GM19452 (cell line): Measurements from ENCODE around the gene STYK1.
A peak's percentile ranks its signal among the peaks of the same experiment; 100 is the strongest.
"Not testable (repeated sequence)": the region's sequence is repeated elsewhere in the genome, so short reads cannot be mapped to it uniquely, and the experiment has no call there.

Experiments
- ATAC-seq: cut with Tn5 transposase; IDR thresholded peaks from one replicate; pipeline ENCODE4 v1.9.1; 2021; ENCODE audit not compliant: unreplicated experiment

The STYK1 gene

DNA sequence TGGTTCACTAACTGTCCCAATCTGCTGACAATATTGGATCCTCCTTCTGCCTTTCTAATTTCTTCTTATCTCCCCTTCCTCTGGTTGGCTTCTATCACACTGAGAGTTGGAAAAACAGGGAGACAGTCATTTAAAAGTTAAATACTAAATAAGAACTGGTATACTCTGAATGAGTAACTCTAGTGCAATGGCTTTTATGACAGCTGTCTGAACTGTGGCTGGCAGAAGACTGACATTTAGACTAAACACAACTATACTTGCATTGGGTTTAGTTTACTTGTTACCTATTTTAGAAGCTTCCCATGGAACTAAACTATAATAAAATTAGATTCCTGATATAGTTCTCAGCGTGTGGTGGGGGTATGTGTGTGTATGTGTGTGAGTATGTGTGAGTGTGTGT lies 52.6 kb downstream of the STYK1 start:
- no peak for ATAC-seq

DNA sequence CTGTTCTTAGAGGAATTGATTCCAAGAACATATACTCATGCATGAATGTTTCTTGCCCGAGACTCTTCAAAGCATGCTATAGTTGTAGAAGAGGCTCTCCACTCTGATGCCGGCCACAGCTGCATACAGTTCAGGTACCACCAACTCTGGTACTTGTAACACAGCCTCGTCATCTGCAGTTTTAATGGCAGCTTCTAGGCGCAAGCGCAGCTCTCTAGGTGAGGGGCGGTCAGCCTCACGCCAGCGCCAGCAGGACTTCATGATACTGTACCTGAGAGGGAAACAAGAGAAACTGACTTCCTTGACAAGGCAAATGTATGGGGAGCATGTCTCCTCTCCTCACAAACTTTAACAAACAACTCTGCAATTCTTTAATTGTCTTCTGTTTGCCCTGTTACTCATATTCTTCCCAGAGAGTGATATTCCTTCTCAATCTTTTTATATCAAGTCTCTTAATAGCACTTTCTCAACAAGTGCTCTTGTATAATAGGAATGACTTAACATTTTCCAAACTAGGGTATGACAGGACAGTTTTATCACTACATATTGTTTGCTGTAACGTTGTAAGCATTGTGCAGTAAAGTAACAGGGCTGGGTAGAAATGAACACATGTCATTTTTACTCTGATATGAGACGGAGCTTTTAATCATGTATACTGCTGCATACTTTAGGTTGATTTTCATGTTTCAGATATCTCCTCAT lies 53.6 kb downstream of the STYK1 start:
- ATAC-seq, result no peak

DNA sequence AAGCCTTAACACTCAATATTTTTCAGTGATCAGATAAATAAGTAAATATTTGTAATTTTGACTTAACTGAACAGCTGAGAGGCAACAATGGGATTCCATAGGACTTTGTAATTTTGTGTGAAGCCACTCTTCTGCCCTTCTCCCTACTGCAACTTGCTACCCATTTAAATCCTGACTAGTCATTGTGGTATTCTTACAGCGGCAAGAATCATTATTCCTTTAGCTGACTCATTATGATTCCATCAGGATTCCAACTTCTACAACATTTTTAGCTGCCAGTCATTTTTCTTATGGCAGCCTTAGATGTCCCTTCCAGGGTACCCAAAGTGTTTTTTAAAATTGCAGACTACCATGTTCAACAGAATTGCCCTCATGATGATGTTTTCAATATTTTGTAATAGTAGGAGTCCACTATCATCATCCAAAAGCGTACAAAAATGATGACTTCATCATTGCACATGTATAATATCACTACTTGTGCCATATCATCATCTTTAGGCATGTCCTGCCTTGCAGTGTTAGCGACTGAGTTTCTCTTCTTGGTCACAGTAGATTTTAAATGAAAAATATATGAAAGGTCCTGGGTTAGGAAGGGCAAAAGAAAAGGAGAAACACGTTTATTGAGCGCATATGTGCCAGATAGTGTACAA lies 55.4 kb downstream of the STYK1 start:
- no peak for ATAC-seq

DNA sequence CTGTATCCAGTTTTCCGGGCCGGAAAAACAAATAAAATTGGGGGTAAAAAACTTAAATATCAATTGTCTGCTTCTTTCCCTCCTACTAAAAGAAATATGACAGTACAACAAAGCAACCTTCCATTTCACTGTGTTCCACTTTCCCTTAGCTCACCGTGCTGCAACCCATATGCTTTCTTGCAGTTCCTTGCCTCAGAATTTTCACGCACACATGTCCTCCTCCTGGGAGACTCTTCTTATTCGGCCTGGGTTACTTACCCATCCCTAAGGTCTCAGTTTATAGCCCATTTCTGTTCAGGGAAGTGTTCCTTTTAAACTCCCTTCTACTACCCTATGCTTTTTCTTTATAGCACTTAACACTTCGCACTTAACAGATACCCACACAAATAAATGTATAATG lies 56.0 kb downstream of the STYK1 start:
- no peak for ATAC-seq

DNA sequence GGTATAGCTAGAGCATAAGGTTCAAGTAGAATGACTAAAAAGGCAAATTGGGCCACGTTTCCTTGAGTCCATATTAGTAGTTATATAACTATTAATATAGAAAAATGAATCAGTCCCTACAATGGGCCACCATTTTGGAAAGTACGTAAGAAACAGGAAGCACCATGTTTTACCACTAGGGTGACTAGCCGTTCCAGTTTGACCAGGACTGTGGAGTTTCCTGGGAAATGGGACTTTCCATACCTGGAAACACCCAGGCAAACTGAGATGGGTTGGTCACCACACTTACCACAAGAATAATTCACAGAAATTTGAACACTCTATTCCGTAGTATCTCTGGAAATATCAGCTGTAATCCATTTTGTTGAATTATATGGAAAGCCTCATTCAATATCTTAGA lies 58.3 kb downstream of the STYK1 start:
- no peak for ATAC-seq

DNA sequence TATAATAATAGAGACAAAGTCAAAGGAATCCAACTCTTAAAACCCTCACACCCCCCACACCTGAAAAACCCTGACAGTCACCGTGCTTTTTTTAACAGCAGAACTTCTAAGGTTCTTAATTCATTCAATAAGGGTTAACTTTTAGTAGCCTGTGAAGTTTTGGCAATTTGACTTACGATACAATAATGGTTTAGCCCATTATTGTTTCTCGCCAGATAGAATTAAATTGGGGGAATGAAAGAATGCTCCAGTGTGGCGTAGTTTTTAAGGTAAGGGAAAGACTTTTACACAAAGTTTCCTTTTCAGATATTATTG lies 59.8 kb downstream of the STYK1 start:
- ATAC-seq, result no peak

DNA sequence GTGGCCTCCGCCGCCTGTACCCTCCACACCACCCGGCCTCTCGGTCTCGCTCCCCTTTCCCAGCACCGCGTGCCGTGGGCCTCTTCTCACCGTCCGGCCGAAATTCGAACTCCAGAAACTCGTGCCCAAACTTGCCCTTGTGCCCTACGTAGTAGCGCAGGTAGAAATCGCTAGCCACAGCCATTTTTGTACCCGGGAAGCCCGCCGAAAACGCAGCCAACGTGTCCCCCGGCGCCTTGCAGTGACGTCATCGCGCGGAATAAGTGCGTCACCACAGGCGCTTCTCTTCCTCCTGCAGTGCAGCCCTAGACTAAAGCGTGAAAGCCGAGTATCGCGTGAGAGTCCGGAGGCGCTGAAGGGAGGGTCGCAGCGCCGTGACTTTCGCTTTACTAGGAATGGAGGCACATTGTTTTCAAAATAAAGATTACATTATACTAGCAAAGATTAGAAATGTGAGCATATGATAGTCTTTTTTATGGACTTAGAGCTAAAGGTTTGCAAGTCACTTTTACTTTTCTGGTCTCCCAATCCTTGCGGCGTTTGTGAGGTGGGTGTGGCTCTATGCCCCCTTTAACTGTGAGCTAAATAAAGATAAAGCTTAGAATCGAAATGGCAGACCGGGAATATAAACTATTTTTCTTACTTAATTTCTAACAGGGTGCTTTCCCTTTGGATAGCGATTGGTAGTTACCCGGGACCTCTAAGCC lies 60.4 kb downstream of the STYK1 start, which contains the start of gene MAGOHB:
Gene MAGOHB, minus strand, starts transcription at position 261 of the 707 bp plus-strand sequence. Its CDS starts 77 bp downstream, at position 184.
- ATAC-seq, result peak; percentile 93

DNA sequence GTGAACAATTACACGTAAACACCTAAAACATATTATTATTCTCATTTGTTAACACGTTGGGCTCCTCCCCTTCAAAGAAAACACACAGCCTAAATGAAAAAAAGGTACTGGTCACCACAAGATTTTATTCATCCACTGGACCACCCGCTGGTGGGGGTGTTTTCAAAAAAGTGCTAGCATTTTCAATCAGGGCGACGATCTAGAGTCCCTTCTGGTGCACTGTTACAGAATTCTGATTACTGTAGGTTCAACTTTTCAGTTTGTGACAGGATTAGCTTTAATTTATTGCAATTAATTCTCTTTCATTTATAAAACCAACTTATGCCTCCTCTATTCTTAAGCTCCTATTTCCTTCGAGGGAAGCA lies 60.9 kb downstream of the STYK1 start:
- no peak for ATAC-seq

DNA sequence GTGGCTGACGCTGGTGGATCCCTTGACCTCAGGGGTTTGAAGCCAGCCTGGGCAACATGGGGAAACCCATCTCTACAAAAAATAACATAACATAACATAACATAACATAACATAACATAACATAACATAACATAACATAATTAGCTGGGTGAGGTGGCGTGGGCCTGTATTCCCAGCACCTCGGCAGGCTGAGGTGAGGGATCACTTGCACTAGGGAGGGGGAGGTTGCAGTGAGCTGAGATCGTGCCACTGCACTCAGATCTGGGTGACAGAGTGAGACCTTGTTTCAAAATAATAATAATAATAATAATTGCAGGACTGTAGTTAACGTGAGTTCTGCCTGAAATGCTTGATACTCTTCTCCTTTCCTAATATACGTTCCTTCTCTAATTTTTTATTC lies 61.7 kb downstream of the STYK1 start:
- no peak for ATAC-seq

DNA sequence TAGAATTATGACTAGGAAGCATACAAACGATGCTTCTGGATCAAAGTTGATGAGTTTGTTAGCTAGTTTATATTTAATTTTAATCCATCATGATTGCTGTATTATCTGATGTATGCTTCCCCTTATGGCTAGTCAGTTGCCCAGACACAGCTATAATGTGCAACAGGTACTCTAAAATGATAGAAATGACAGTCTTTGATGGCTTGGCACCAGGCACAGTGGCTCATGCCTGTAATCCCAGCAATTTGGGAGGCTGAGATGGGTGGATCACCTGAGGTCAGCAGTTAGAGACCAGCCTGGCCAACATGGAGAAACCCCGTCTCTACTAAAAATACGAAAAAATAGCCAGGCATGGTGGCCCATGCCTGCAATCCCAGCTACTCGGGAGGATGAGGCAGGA lies 62.6 kb downstream of the STYK1 start:
- not testable (repeated sequence) for ATAC-seq

DNA sequence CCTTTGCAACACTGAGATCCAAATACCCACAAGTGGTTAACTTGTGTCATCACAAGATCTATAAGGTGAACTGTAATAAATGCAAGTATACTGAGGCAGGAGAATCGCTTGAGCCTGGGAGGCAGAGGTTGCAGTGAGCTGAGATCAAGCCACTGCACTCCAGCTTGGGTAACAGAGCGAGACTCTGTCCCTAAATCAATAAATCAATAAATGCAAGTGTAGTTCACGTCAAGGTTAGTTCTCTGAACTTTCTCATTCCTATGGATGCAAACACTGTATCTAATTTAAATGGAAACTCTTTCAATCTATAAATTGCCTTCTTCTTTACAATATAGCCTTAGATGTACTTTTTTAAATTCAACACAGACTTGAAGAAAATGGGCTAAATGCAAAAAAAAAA lies 63.7 kb downstream of the STYK1 start:
- no peak for ATAC-seq

DNA sequence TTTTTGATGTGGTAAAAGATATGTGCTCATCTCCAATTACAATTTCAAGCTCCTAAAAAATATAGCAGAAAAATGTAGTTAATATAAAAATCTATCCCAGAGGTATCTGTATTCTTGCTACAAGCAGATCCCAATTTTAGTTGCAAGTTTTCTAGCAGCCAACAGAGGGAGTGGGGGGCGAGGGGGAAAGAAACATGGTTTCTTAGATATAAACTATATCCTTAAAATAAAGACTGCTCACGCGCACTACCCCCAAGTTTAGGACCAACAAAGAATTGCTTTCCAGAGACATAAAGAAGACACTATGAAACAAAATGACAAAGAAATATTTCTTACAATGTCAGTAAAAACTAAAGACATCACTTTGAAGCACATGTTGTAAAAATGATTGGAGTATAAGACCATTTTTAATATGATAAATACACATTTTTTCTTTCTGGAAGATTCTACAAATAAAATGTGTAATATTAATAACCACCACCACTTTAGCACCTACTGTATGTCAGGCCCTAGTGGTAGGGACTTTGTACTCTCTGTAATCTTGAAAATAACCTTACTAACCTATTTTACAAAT lies 65.9 kb downstream of the STYK1 start:
- no peak for ATAC-seq

DNA sequence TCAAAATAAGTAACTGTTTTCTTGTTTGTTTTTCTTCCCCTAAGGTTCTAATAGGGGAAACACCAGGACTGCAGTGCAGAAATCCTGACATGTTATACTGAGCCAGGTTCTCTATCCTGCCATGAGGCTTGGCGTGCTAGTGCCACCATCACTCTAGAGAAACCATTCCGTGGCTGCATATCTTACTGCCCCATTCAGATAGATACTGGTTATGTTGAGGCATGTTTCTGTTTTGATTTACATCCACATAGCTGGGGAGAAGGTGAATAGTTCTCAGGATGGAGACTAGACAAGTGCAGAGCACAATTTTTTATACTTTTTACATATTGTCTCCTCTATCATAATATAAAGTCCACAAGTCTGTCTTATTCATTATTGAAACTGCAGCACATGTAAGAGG lies 72.0 kb downstream of the STYK1 start:
- ATAC-seq, result no peak

DNA sequence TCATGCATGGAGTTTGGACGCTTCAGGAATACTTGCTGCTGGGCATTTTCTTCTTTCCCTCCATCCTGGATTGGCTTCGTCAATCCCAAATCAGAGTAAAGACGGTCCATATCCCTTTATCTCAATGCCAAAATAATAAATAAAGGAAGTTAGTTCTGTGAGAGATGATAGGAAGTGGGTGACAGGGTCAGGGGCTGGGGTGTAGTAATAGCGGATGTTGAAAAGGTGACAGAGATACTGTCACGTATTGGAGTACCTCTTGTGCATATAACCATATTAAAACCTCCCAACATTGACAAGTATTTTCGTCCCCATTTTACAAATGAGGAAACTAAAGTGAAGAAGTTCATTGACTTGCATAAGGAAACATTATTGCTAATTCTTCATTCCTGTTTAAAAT lies 72.9 kb downstream of the STYK1 start:
- no peak for ATAC-seq

DNA sequence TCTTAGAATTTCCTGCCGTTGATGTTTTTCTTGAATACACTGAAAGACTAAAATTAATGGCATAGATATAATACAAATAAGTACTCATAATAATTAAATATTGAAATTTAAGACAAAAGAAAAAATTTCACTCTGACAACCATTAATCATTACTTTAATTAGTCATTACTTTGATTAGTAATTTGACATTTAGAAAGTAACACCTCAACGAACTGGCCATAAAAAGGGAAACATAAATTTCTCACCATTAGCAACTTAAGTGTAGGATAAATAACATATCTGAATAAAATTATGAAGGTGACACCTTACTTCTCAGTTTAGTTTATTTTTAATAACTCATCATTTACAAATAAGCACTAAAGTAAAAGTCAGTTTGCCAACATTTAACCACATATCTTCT lies 78.0 kb downstream of the STYK1 start:
- ATAC-seq, result no peak

DNA sequence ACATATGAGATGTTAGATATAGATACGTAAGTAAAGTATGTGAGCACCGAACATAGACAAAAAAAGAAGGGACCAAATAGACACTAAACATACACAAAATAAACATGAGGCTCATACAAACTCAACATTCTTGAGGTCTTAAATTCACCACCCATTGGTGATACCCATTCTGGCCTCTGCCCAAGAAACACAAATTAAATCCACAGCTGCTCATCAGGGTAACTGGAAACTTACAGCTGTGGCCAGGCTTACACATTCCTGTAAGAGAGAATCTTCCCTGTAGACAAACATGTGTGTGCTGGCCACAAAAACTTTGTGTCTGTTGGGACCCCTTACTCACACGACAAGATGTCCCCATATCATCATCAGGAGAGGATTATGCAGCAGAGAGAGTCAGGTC lies 82.9 kb downstream of the STYK1 start:
- no peak for ATAC-seq

DNA sequence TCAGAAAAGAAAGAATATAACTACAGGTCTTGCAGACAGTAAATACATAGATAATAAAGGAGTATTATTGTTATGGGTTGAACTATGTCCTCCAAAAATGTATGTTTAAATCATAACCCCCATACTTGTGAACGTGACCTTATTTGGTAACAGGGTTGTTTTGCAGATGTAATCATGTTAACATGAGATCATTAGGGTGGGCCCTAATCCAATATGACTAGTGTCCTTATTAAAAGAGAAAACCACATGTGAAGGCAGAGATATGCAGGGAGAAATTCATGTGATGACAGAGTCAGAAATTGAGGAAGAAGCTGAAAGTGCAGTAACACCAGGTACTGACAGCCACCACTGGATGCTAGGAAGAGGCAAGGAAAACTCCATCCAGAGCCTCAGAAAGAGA lies 89.4 kb downstream of the STYK1 start:
- no peak for ATAC-seq

DNA sequence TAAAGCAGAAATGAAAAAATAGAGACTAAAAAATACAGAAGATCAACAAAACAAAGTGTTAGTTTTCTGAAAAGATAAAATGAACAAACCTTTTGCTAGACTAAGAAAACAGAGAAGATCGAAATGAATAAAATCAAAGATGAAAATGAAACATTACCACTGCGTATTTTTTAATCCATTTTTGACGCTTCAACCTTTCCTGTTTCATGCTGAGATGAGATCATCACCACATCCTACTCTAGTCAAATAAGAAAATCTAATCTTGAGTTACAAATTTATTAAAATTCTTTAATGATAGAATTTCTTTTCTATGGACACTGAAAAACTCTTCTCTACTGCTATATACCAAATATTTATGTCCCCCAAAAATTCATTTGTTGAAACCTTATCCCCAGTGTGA lies 91.1 kb downstream of the STYK1 start:
- ATAC-seq, result no peak

DNA sequence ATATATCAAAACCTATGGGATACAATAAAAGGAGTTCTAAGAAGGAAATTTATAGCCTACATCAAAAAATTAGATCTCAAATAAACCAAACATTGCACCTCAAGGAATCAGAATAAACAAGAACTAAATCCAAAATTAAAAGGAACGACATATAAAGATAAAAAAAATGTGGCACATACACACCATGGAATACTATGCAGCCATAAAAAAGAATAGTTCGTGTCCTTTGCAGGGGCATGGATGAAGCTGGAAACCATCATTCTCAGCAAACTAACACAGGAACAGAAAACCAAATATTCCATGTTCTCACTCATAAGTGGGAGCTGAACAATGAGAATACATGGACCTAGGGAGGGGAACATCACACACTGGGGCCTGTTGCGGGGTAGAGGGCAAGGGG lies 91.7 kb downstream of the STYK1 start:
- ATAC-seq, result not testable (repeated sequence)

DNA sequence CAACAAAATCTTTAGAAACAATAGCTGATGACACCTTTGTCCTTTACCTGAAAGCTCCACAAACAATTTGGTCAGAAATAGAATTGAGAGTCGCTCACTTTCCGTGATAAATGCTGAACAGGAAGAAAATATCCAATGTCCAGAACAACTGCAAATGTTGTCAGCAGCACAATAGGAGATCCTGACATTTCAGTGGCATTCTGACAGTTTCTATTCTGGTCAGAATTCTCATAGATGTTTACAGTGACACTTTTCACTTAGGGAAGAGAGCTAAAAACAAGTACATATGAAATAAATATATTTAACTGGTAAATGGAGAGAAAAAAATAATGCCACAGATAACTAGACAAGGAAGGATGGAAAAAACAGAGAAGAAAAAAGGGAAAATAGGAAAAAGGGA lies 99.5 kb downstream of the STYK1 start:
- ATAC-seq, result no peak

DNA sequence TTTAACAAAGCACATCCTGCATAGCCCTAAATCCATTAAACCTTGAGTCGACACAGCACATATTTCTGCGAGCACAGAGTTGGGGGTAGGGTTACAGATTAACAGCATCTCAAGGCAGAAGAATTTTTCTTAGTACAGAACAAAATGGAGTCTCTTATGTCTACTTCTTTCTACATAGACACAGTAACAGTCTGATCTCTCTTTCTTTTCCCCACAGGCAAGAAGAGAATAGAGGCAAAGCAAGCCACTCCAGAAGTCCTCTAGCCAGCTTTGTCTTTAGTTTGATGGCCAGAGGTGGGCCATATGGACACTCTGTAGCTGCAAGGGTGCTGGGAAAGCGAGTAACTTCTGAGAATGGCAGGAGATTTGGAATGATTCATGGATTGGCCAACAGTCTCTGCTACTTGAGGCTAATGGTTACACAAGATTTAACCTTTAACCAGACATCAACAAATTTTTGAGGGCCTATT lies 101.8 kb downstream of the STYK1 start:
- ATAC-seq, result not testable (repeated sequence)

DNA sequence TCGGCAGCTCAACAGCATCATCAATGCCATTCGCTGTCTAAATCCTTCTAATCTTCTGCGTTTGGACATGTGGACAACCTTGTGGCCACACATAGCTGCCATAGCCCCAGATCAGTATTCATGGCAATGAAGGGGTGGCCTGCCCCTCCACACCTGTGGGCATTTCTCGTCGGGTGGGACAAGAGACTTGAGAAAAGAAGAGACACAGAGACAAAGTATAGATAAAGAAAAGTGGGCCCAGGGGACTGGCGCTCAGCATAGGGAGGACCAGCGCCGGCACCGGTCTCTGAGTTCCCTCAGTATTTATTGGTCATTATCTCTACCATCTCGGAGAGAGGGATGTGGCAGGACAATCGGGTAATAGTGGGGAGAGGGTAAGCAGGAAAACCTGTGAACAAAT lies 102.7 kb downstream of the STYK1 start:
- ATAC-seq, result no peak
